Choroid plexus epithelial cell (primary cell): ENCODE data around the gene LSS.
"Not testable (repeated sequence)": the region's sequence is repeated elsewhere in the genome, so short reads cannot be mapped to it uniquely, and the experiment has no call there.

Experiments used
- DNase-seq: peaks from one replicate; pipeline ENCODE4 v3.0.0-alpha.2; 2010; ENCODE audit warnings: low read depth
- H3K4me3 ChIP-seq: 2 replicates; pipeline ENCODE4 v1.5.1; 2011; ENCODE audit warnings: low read depth, mild to moderate bottlenecking, control low read depth, low read length, moderate library complexity
- TF ChIP-seq, protein P1 (sequence below): conservative IDR thresholded peaks from 2 replicates; pipeline ENCODE4 v1.5.1; 2011; ENCODE audit warnings: low read depth, mild to moderate bottlenecking, control low read depth, inconsistent platforms, low read length, moderate library complexity

Gene LSS

DNA sequence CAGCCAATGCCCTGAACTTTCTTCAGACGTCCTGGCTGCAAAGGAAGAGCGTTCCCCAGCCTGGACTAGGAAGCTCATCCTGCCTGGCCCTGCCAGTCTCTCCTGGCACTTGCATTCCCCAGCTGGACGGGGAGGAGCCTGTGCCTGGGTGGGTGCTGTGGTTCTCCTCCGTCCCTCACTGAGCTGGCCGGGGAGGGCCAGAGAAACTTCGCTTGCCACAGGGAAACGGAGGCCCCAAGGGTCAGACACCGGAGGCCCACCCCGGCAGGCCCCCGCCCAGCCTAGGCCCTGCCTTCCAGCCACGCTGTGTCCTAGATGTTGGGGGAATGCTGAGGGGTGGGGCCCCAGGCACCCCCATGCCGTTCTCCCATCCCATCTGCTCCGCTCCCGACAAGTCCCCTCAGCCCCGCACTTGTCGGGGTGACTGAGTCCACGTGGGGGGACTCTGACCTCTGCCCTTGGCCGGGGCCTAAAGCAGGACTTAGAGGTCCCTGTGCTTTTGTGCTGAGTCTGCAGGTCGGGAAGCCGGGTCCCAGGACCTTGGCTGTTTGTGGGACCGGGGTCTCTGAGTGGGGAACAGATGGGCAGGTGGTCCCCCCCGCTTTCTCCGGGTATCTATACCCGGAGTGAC lies 78.0 kb downstream of the LSS start:
- H3K4me3 ChIP-seq = no peak overlapping the region
- DNase-seq = no peak
- TF ChIP-seq, protein P1, sequence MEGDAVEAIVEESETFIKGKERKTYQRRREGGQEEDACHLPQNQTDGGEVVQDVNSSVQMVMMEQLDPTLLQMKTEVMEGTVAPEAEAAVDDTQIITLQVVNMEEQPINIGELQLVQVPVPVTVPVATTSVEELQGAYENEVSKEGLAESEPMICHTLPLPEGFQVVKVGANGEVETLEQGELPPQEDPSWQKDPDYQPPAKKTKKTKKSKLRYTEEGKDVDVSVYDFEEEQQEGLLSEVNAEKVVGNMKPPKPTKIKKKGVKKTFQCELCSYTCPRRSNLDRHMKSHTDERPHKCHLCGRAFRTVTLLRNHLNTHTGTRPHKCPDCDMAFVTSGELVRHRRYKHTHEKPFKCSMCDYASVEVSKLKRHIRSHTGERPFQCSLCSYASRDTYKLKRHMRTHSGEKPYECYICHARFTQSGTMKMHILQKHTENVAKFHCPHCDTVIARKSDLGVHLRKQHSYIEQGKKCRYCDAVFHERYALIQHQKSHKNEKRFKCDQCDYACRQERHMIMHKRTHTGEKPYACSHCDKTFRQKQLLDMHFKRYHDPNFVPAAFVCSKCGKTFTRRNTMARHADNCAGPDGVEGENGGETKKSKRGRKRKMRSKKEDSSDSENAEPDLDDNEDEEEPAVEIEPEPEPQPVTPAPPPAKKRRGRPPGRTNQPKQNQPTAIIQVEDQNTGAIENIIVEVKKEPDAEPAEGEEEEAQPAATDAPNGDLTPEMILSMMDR = no peak

DNA sequence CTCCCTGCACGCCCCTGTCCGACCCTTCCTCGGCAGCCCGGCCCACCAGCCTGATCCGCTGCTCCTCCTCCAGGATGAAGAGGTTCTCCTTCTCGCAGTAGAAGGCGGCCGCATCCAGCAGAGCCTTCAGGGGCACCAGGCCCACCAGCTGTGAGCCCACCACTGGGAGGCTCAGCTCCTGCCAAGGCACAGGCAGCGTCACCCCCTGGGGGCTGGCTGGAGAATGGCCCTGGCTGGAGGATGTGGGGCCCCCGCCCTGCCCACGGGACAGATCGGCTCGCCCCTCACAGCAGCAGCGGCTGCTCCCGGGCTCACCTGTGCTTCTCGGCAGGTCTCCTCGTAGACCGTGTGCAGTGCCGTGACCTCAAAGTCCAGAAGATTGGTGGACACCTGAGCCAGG lies 78.5 kb downstream of the LSS start:
- no peak overlapping the region for H3K4me3 ChIP-seq
- TF ChIP-seq, protein P1 = no peak
- no peak for DNase-seq

DNA sequence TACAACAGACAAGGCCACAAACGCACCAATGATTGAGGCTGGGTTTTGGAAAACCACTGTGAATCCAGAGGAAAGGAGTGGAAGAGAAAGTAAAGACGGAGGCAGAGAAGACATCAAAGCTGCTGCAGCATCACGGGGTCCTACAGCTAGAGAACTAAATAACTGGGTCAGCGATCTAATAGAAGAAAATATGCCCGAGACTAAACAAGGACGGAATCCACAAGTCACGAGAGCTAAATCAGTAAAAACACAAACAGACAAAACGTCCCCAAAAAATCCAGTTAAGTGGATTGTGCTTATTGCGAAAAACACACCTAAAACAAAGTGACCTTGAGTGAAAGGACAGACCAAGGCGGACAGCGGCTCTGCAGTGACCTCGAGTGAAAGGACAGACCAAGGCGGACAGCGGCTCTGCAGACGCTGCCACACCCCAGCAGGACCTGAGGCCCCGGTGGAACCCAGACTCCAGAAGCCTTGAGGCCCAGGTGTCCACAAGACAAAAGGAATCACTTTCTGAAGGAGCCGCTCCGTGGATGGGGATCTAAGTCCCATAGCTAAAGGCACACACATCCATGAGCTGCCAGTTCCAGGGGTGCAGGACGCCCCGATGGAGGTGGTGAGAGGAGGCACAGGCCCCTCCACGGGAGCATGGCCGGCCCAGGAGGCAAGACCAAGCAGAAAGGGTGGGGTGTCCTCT lies 79.2 kb downstream of the LSS start:
- no peak overlapping the region for H3K4me3 ChIP-seq
- TF ChIP-seq, protein P1 = no peak
- DNase-seq = no peak

DNA sequence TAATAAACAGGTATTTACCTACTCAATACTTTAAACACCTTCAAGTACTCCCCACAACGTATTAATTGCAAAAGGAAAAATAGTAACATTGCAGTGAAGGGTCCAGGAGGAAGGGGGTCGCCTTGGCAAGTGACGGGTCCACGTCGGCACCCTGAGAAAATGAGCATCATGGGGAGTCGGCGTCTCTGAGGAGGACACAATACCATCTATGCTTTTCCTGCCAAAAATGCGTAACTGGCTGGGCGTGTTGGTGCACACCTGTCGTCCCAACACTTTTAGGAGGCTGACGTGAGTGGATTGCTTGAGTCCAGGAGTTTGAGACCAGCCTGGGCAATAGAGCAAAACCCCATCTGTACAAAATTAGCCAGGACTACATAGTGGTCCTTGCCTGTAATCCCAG lies 80.5 kb downstream of the LSS start:
- TF ChIP-seq, protein P1 = no peak
- no peak overlapping the region for H3K4me3 ChIP-seq
- DNase-seq = no peak

DNA sequence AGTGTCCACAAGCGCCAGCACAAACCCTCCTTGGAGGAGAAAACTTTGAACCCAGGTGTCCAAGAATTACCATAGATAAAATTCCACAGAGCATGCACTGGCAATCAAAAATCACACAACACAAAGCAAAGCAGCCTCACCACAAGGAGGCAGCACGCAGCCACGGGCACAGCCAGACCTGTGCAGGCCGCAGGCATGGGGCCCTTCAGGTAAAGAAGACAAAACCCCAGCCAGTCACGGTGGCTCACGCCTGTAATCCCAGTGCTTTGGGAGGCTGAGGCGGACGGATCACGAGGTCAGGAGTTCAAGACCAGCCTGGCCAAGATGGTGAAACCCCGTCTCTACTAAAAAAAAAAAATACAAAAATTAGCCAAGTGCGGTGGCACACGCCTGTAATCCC lies 81.1 kb downstream of the LSS start:
- DNase-seq = peak; percentile 62
- H3K4me3 ChIP-seq = not testable (repeated sequence)
- TF ChIP-seq, protein P1 = peak; percentile 84

DNA sequence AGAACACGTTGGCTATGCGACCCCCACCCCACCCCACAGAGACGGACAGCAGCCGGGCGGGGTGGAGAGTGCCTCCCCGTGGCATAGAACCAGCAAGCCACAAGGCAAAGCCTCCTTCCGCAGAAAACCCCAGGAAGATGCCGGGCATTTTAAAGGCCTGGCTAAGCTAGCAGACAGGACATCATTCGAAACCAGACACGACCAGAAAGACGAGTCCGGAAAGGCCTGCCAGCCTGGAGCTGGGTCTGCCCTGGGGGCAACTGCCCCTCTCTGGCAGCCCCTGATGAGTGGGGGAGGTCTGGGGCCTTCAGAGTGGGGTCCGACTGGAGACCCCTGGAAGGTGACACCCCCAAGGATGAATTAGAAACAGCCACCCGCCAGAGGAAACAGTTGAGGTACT lies 81.7 kb downstream of the LSS start:
- H3K4me3 ChIP-seq = no peak overlapping the region
- TF ChIP-seq, protein P1 = no peak
- DNase-seq = no peak
